Right cardiac atrium (tissue), 5 donors: ENCODE results near the gene ST7. TPM values are rescaled to one million over a fixed set of nuclear protein-coding genes. Genes with fewer than 3 reads are reported as not detected.
A peak's percentile ranks its signal among the peaks of the same experiment; 100 is the strongest.

ENCODE experiments used
- ATAC-seq, 2 donors: fragments of 200-7000 bp; cut with Tn5 transposase; one replicate each; pipeline versions ENCODE4 v1.8.0 to v1.9.1; 2020; ENCODE audit warnings: moderate library complexity in 2 of 2, mild to moderate bottlenecking in 1 of 2
- DNase-seq, 3 donors: peaks; one replicate each; pipeline ENCODE4 v3.0.0-alpha.2; 2020
- H3K27ac ChIP-seq: one replicate; pipeline ENCODE4 v1.5.1; 2013; ENCODE audit warnings: mild to moderate bottlenecking, low read length, control low read depth, moderate library complexity
- H3K27me3 ChIP-seq: one replicate; pipeline ENCODE4 v1.6.1; 2013; ENCODE audit not compliant: control insufficient read depth, insufficient read depth
- H3K4me1 ChIP-seq: one replicate; pipeline ENCODE4 v1.6.1; 2013; ENCODE audit warnings: low read length; ENCODE audit not compliant: control insufficient read depth, insufficient read depth
- H3K4me3 ChIP-seq: one replicate; pipeline ENCODE4 v1.5.1; 2013; ENCODE audit warnings: low read length, control low read depth
- H3K9me3 ChIP-seq: one replicate; pipeline ENCODE4 v1.6.1; 2013; ENCODE audit warnings: low read length; ENCODE audit not compliant: control insufficient read depth
- WGBS: extraction: QIAGEN DNeasy Blood & Tissue Kit; methylation state at CpG from one replicate; pipeline ENCODE4 v1.1.7; 2013; 5-methylcytosine and 5-hydroxymethylcytosine counted together
- intact Hi-C, 4 donors: fragments of 100-400 bp; cut with DNase I; formaldehyde crosslinking; loops; one replicate each; pipeline versions ENCODE4 v1.11.0 to v1.14.0; 2022 to 2023
- polyA plus RNA-seq: library from polyadenylated mRNA; stranded (reverse); fragments of 200-250 nt; gene quantifications from one replicate; pipeline ENCODE4 v1.2.3, GENCODE V29; 2013
- total RNA-seq, 4 donors: library from RNA; stranded (reverse); fragmentation: NEBNext Ultra II Directional; extraction: Animal tissue kit (Norgen Biotek cat#: 25700); gene quantifications; one replicate each; pipeline ENCODE4 v1.2.1, GENCODE V29; 2021
- donor health status: healthy with polysubstance abuse.
- donor health status: DM: no; HTN: yes; CAD: no.
- donor health status: DM: no; HTN: no; CAD: no.
- donor health status: DM: no; HTN: yes; CAD: no; lungs with severe emphysema.
- donor health status: DM: yes; HTN: yes; CAD: no.

The ST7 gene
- total and polyA plus RNA-seq, 5 donors, result 25.0 to 36.8 (median 35.8) TPM

DNA sequence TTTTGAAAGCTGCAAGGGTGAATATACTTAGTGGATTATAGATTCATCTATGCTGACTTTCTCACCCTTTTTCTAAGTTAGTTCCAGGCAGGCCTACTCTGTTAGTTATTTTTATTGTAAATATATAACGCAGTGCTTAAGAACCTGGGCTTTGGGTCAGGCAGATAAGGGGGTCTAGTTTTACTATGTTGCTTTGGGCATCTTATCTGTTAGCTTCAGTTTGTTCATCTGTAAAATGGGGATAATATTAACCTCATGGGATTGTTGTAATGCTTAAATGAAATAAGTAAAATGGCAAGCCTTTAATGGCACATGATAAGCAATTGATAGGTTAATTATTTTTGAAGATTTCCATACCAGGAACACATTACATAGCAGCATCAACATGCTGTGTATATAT lies 79.5 kb downstream of the ST7 start:
- no peak for DNase-seq
- Histone ChIP-seq H3K4me3 (no peak overlapping the region), H3K27ac (no peak overlapping the region), H3K4me1 (peaks cover 4% of the 10 kb centered on the region), H3K27me3 (no peaks in the 10 kb centered on the region), H3K9me3 (no peaks in the 10 kb centered on the region)
- 76% methylated on average over 1 of the region's 1 CpG for WGBS
- intact Hi-C loops, result no loop called here
- no peak for ATAC-seq

DNA sequence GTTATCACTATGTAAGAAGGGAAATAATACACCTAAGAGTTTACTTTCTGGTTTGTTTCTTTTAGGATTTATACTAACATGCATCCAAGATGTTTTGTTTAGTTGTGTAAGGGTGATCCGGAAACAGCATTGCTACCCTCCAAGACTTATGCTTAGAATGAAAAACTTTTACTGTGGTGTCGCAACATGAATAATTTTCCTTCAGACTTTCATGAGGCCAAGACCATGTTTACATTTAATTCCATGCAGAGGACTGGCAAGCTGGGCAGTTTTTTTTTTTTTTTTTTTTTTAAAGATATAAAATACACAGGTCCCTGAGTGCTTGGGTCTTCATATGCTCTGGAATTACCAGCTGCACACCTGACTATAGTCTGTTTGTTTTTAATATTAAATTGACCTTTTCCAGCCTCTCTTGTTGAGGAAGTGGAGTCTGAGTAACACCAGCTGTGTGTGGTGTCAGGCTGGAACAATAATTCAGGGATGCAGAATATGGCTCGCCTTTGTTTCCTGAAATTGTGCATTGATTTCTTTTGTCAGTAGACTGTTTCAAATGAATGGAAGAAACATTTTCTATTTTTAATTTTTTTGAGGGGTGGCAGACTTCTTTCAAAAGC lies 81.7 kb downstream of the ST7 start:
- ATAC-seq (no peak), DNase-seq (no peak)
- no peak overlapping the region for H3K4me3 ChIP-seq
- 50% methylated on average over 3 of the region's 3 CpGs for WGBS
- H3K9me3 ChIP-seq, result no peaks in the 10 kb centered on the region
- intact Hi-C loops, result no loop called here
- H3K4me1 ChIP-seq, result peaks cover 4% of the 10 kb centered on the region
- H3K27me3 ChIP-seq, result no peaks in the 10 kb centered on the region
- H3K27ac ChIP-seq, result no peak overlapping the region

DNA sequence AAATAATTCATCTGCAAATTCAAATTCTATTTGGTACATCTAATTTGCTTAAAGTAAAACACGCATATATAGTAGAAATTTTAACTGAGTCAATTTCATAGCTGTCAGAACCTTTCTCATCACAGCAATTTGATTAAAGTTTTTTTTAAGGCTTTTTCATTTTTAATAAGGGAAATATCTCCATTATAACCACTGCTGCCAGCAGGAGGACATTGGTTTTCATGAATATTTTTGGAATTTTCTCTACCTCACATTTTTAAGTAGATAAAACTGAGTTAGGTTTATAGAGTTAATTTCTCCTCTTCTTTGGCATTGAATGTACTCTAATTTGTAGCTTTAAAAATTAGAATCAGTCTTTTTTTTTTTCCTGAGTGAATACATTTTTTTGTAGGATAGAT lies 82.2 kb downstream of the ST7 start:
- Histone ChIP-seq H3K4me1 (peaks cover 4% of the 10 kb centered on the region), H3K27ac (no peak overlapping the region), H3K9me3 (no peaks in the 10 kb centered on the region), H3K27me3 (no peaks in the 10 kb centered on the region), H3K4me3 (no peak overlapping the region)
- ATAC-seq (no peak), DNase-seq (no peak)
- intact Hi-C loops, result no loop called here
- 96% methylated on average over 1 of the region's 1 CpG for WGBS

DNA sequence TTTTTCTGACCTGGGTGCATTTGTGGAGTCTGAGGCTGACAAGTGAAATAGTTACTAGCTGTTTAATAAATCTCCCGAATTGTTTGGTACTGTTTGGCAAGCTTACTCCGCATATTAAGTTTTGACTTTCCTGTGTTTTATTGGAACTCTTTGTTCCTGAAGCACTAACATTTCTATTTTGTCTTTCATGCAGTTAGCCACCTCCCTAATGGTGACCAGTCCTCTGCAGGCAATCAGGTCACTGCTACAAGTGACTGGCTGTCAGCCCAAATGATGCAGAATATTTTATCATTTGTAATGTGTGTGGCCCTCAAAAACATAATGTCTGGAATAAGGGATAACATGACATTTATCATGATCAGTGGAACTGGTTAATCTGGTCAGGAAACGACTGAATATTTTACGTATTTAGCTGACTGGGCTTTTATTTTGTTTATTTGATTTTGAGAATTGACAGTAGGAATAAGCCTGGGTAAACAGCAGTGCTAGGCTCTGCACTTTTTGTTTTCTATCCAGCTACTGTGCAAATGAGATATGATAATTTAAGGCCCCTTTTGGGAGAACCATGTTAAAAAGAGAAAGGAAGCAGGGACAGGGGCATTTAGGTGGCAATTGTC lies 82.9 kb downstream of the ST7 start:
- H3K4me1 ChIP-seq, result peaks cover 4% of the 10 kb centered on the region
- no peaks in the 10 kb centered on the region for H3K27me3 ChIP-seq
- no peak overlapping the region for H3K27ac ChIP-seq
- 64% methylated on average over 4 of the region's 4 CpGs for WGBS
- no peaks in the 10 kb centered on the region for H3K9me3 ChIP-seq
- H3K4me3 ChIP-seq, result no peak overlapping the region
- intact Hi-C loops, result no loop called here
- ATAC-seq, result peak in 1 of 2 donors; percentile 51
- no peak for DNase-seq

DNA sequence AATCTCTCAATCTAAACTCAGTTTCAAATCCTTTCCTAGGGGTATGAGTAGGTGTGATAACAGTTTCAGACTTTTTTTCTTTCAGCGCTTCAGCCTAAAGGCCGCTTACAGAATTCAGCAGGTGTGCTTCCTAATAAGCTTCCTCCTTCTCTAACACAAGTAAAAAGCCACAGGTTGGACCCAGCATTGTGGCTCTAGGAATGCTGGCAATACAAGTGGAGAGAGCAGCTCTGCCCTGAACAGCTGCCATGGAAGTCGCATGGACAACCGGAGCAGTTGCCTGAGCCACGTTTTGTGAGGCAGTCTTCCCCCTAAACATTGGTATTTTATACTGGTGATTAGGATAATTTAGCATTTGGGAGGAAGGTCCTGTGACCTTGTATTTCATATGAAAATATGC lies 83.5 kb downstream of the ST7 start:
- Histone ChIP-seq H3K27ac (no peak overlapping the region), H3K27me3 (no peaks in the 10 kb centered on the region), H3K9me3 (no peaks in the 10 kb centered on the region), H3K4me1 (peaks cover 4% of the 10 kb centered on the region), H3K4me3 (no peak overlapping the region)
- WGBS, result 85% methylated on average over 5 of the region's 5 CpGs
- ATAC-seq (peak in 1 of 2 donors; percentile 43), DNase-seq (peak in 1 of 3 donors; percentile 24)
- intact Hi-C loops, result no loop called here

DNA sequence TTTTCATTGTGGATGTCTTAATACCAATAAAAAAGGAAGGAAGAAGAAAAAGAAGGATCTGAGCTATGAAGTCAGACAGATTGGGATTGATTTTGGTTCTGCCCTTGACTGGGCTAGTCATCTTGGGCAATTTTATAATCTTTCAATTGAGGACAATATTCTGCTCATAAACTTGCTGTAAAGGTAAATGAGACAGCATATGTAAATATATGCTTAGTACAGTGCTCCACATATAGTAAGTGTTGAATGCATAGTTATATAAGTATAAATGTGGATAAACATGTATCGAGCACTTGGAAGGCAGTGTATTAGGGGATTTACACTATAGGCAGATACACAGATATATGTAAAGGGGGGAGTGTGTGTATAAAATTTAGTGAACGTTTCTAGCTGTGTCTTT lies 85.1 kb downstream of the ST7 start:
- H3K9me3 ChIP-seq, result no peaks in the 10 kb centered on the region
- no peak overlapping the region for H3K4me3 ChIP-seq
- ATAC-seq (no peak), DNase-seq (no peak)
- WGBS, result 75% methylated on average over 2 of the region's 2 CpGs
- intact Hi-C loops, result no loop called here
- peaks cover 4% of the 10 kb centered on the region for H3K4me1 ChIP-seq
- H3K27me3 ChIP-seq, result no peaks in the 10 kb centered on the region
- no peak overlapping the region for H3K27ac ChIP-seq

DNA sequence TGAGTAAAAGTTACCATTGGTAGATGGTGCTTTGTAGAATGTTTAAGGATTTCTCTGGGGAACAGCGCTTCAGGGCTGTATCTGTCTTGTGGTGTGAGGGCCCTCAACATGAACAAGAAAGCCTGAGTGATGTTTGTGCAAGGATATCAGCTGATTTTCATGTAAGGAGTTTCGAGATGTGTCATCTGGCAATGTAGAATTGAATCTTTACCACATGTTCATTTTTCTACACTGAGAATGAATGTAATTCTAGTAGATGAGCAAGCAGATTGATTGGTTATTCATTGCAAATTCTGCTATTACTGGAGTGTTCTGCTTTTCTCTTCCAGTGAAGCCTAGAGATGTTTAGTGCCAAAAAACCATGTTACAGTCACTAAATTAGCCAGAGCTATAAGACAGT lies 87.7 kb downstream of the ST7 start:
- intact Hi-C loops, result no loop called here
- no peaks in the 10 kb centered on the region for H3K27me3 ChIP-seq

DNA sequence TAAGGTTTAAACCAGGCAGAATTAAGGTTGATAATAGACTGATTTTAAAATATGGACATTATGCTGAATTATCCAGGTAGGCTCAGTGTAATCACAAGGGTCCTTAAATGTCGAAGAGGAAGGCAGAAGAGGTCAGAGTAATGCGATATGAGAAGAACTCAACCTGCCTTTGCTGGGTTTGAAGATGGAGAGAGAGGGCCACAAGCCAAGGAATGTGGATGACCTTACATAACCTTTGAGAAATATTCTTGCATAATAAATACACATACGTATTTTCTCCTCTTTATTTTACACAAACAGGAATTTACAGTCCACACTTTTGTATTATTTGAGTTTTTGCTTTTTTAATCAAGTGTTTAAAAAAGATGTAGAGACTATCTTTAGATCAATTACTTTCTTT lies 88.5 kb downstream of the ST7 start:
- 82% methylated on average over 3 of the region's 3 CpGs for WGBS
- intact Hi-C loops, result no loop called here
- no peak for ATAC-seq
- Histone ChIP-seq H3K27me3 (no peaks in the 10 kb centered on the region), H3K4me1 (peaks cover under 1% of the 10 kb centered on the region), H3K27ac (no peak overlapping the region), H3K9me3 (no peaks in the 10 kb centered on the region), H3K4me3 (no peak overlapping the region)
- no peak for DNase-seq

More for the DNA sequence above, 87.7 kb downstream of the ST7 start:
- no peaks in the 10 kb centered on the region for H3K9me3 ChIP-seq
- no peak overlapping the region for H3K27ac ChIP-seq
- no peak for ATAC-seq
- no peak overlapping the region for H3K4me3 ChIP-seq
- DNase-seq, result no peak
- WGBS, result 96% methylated on average over 2 of the region's 2 CpGs
- H3K4me1 ChIP-seq, result peaks cover 2% of the 10 kb centered on the region

DNA sequence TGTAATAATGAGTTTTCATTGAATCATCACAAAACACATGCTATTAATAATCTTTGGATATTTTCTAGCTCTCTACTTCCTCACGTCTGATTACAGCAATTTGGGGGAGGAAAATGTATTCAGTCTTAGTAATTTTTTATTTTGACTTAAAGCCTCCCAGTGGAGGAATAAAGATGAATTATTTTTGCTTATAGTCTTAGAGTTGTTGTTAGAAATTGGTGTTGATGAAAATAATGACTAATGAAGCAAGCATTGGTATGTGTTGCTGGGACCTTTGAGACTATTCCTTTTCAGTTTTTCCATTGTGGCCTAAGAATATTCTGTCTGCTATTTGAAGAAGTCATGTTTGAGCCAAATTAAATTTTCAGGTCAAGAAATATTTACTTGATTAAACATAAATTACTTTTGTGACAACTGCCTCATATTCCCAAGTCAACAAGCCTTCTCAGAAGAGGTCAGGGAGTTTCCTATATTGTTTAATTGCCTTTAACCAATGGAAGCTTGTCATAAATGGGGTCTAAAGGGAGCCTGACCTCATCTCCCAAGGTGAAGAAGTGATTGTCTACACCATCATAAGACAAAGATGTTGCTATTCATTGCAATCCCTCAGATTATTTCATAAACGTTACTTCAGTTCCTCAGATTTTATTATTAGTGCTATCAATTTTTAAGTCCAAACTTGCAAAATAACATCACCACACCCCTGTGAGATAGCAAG lies 90.0 kb downstream of the ST7 start:
- no peak overlapping the region for H3K4me3 ChIP-seq
- H3K27me3 ChIP-seq, result no peaks in the 10 kb centered on the region
- DNase-seq, result no peak
- no peaks in the 10 kb centered on the region for H3K4me1 ChIP-seq
- ATAC-seq, result no peak
- H3K27ac ChIP-seq, result no peak overlapping the region
- no peaks in the 10 kb centered on the region for H3K9me3 ChIP-seq
- intact Hi-C loops, result no loop called here
- WGBS, result 39% methylated on average over 2 of the region's 2 CpGs

DNA sequence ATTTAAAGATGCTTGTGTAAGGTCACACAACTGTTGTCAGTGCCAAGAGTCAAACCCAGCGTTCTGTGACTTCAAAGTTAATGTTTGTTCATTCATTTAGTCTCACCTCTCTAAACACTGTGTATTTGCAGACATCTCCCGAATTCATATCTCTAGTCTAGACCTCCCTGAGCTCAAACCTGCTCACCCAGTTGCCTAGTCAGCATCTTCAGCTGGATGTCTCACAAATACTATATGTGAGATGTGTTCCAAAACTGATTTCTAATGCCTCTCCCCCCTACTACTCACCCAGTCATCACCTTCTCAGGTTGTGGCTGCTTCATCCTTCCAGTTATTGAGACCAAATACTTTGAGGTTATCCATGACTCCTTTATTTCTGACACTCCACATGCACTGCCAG lies 91.4 kb downstream of the ST7 start:
- no peak overlapping the region for H3K27ac ChIP-seq
- 90% methylated on average over 2 of the region's 2 CpGs for WGBS
- intact Hi-C loops, result no loop called here
- no peak for ATAC-seq
- DNase-seq, result no peak
- no peaks in the 10 kb centered on the region for H3K4me1 ChIP-seq
- H3K9me3 ChIP-seq, result no peaks in the 10 kb centered on the region
- no peaks in the 10 kb centered on the region for H3K27me3 ChIP-seq
- no peak overlapping the region for H3K4me3 ChIP-seq

DNA sequence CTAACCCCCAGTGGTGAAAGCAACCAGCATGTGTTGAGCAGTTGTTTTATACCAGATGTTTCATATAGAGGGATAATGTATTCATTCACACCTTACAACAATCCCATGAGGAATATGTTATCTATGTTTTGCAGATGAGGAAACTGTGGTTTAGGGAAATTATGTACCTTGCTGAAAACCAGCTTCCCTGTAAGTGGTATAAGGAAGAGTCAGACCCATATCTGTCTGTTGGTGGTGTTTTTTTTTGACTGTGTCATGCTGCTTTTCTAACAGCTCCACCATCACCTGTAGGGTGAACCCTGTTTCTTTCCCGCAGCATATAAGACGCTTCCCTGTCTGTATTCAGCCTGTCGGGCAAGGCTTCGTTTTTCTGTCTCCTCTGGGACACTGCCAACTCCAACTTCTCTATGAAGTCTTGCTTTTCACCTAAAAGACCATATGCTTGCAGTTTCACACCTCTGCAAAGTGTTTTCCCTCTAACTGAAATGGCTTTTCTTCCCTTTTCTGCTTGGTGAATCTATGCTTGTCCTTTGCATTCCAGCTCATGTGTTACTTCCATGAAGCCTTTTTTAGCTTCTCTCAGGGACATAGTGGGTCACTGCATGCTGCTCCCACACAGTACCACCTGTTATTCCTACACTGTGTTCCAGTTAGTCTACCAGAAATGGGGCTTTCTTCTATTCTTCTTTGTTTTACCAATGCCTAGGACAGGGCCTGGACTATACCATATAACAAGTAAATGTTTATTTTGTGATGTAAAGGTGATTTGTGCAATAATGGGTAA lies 92.8 kb downstream of the ST7 start:
- no peak overlapping the region for H3K27ac ChIP-seq
- no peaks in the 10 kb centered on the region for H3K4me1 ChIP-seq
- H3K9me3 ChIP-seq, result no peaks in the 10 kb centered on the region
- H3K4me3 ChIP-seq, result no peak overlapping the region
- WGBS, result 77% methylated on average over 4 of the region's 4 CpGs
- H3K27me3 ChIP-seq, result no peaks in the 10 kb centered on the region
- intact Hi-C loops, result no loop called here
- peak in 1 of 2 donors; percentile 19 for ATAC-seq
- DNase-seq, result no peak
